T-helper 2 cell (primary cell): Measurements from ENCODE around the gene KCNAB2.
"Not testable (repeated sequence)": the region's sequence is repeated elsewhere in the genome, so short reads cannot be mapped to it uniquely, and the experiment has no call there.

Experiments
- DNase-seq, 5 experiments: peaks; one replicate each; pipeline versions ENCODE4 v3.0.0 to v3.0.0-alpha.2; 2012 to 2022

The KCNAB2 gene

GRCh38 chr1:6010554-6010953 is 35.1 kb upstream of the KCNAB2 start:
- DNase-seq = no peak

- no peak for DNase-seq
Observed at GRCh38 chr1:6011161-6011945, 34.3 kb upstream of the KCNAB2 start.

- DNase-seq = no peak
Observed at GRCh38 chr1:6011946-6012258, 33.8 kb upstream of the KCNAB2 start.

- DNase-seq = peak in 2 of 5 experiments; percentile 67 to 91
Observed at GRCh38 chr1:6012529-6013318, 33.0 kb upstream of the KCNAB2 start.

- DNase-seq = no peak
Observed at GRCh38 chr1:6013491-6013890, 32.2 kb upstream of the KCNAB2 start.

GRCh38 chr1:6014130-6014999 is 31.3 kb upstream of the KCNAB2 start:
- no peak for DNase-seq

- no peak for DNase-seq
Observed at GRCh38 chr1:6016191-6016865, 29.4 kb upstream of the KCNAB2 start.

- DNase-seq = not testable (repeated sequence)
Observed at GRCh38 chr1:6017654-6018053, 28.0 kb upstream of the KCNAB2 start.

GRCh38 chr1:6019166-6019845 is 26.4 kb upstream of the KCNAB2 start:
- no peak for DNase-seq

GRCh38 chr1:6022193-6022592 is 23.5 kb upstream of the KCNAB2 start:
- no peak for DNase-seq

- DNase-seq = no peak
Observed at GRCh38 chr1:6023346-6023745, 22.3 kb upstream of the KCNAB2 start.

GRCh38 chr1:6024376-6024775 is 21.3 kb upstream of the KCNAB2 start:
- DNase-seq = peak in 1 of 5 experiments; percentile 61

GRCh38 chr1:6025269-6026094 is 20.2 kb upstream of the KCNAB2 start:
- DNase-seq = no peak

- peak; percentile 83 to 98 (median 91) for DNase-seq
Observed at GRCh38 chr1:6026095-6026809, 19.4 kb upstream of the KCNAB2 start.

- DNase-seq = peak in 2 of 5 experiments; percentile 10 to 81
Observed at GRCh38 chr1:6027591-6027990, 18.1 kb upstream of the KCNAB2 start.

GRCh38 chr1:6028042-6028850 is 17.4 kb upstream of the KCNAB2 start:
- DNase-seq = peak in 4 of 5 experiments; percentile 33 to 96 (median 64)

- no peak for DNase-seq
Observed at GRCh38 chr1:6029351-6029750, 16.3 kb upstream of the KCNAB2 start.

- DNase-seq = peak in 1 of 5 experiments; percentile 28
Observed at GRCh38 chr1:6030132-6030531, 15.6 kb upstream of the KCNAB2 start.

GRCh38 chr1:6030547-6031261 is 15.0 kb upstream of the KCNAB2 start:
- DNase-seq = peak in 1 of 5 experiments; percentile 27
